Measurements from ENCODE around the gene COX19. TPM values are rescaled to one million over a fixed set of nuclear protein-coding genes. Genes with fewer than 3 reads are reported as not detected.

The COX19 gene
- total and polyA plus RNA-seq, 2 of the 13 experiments (the other 11 are each of a cell fraction or from before 2014, with no cell fraction given) = 11.5 to 21.7 TPM

GRCh38 chr7:995571-995970, 20.2 kb upstream of the COX19 start:
- no peaks in the 10 kb centered on the region for H4K20me1 ChIP-seq (ENCODE audit: insufficient read depth, low read length)
- BruUV-seq (replicated peaks) = no TSS peak
- no peak overlapping the region for H3K9ac ChIP-seq (ENCODE audit: insufficient read depth, low read depth, low read length)
- CTCF ChIA-PET (ENCODE audit: low intra/inter-chr PET ratio, low total read pairs) = interaction anchor here (4.4 kb wide), 1 partner anchor 70 kb away, joined by 65 read pairs; no protein-coding TSS in a partner anchor
- intact Hi-C loops (cut with micrococcal nuclease; ENCODE audit: unreplicated experiment) (no loop called here), in situ Hi-C loops (cut with HindIII; ENCODE audit: extremely low pct_ligation_motif_present, low pct_unique_long_range_greater_than_20kb) (loop anchor here (5.0 kb wide), 1 partner anchor 182 kb away; no protein-coding TSS in a partner anchor)
- H3K9me3 ChIP-seq (ENCODE audit: low read length) = no peaks in the 10 kb centered on the region
- 100% methylated on average over 1 of the region's 14 CpGs for WGBS (ENCODE audit: low lambda C conversion rate)
- ATAC-seq = no peak
- no peak overlapping the region for H2AFZ ChIP-seq (ENCODE audit: low read length)
- DNase-seq (ENCODE audit: low spot score) = no peak
- peaks cover 32% of the 10 kb centered on the region for H3K4me1 ChIP-seq (ENCODE audit: insufficient read depth, low read length)
- H3K4me3 ChIP-seq (replicated peaks in 1 of 3; ENCODE audit: insufficient read depth in 1 of 3, low read depth in 2 of 3, low read length in 3 of 3) = no peak overlapping the region
- H3K79me2 ChIP-seq (ENCODE audit: insufficient read depth, low read length) = no peaks in the 10 kb centered on the region
- H3K4me2 ChIP-seq (ENCODE audit: low read depth, low read length) = no peak overlapping the region
- no peak for FAIRE-seq
- no peaks in the 10 kb centered on the region for H3K27me3 ChIP-seq (ENCODE audit: control insufficient read depth in 1 of 2, insufficient read depth in 2 of 2, low read length in 2 of 2)
- no peak overlapping the region for H3K27ac ChIP-seq (ENCODE audit: extremely low read length, insufficient read depth, low read length)
- H3K36me3 ChIP-seq (replicated peaks in 1 of 2; ENCODE audit: control insufficient read depth in 1 of 2, insufficient read depth in 2 of 2, low read length in 2 of 2) = peaks cover 0 to 1% of the 10 kb centered on the region in 2 experiments; a peak in 1 of 5 replicates
- POLR2A ChIA-PET = interaction anchor here (5.2 kb wide), 1 partner anchor 20 kb away, joined by 292 read pairs; the partner anchor contains the start of gene COX19
- TF ChIP-seq TCF7 (IDR thresholded peaks at IDR 0.05; ENCODE audit: low read depth) (no peak), PRDM15 (CRISPR knock-in tag; IDR thresholded peaks at IDR 0.05) (no peak), SOX5 (CRISPR knock-in tag; IDR thresholded peaks at IDR 0.05; ENCODE audit: borderline replicate concordance) (no peak), ZNF343 (CRISPR knock-in tag; IDR thresholded peaks at IDR 0.05) (no peak), EEA1 (CRISPR knock-in tag; IDR thresholded peaks at IDR 0.05; ENCODE audit: borderline replicate concordance) (no peak), KIAA2018 (CRISPR knock-in tag; IDR thresholded peaks at IDR 0.05; ENCODE audit: borderline replicate concordance) (no peak), ZNF224 (CRISPR knock-in tag; IDR thresholded peaks at IDR 0.05) (no peak), MAX (IDR thresholded peaks at IDR 0.05) (no peak), YY1 (IDR thresholded peaks at IDR 0.05; ENCODE audit: insufficient read depth, insufficient replicate concordance, low read depth, low read length) (no peak), ZBTB38 (CRISPR knock-in tag; IDR thresholded peaks at IDR 0.05) (no peak), ZNF557 (CRISPR knock-in tag; IDR thresholded peaks at IDR 0.05) (no peak), CREB1 (IDR thresholded peaks at IDR 0.05) (no peak), CREB1 (CRISPR knock-in tag; IDR thresholded peaks at IDR 0.05) (no peak), ZNF616 (CRISPR knock-in tag; IDR thresholded peaks at IDR 0.05; ENCODE audit: low read depth) (no peak)
